ENCODE measurements around the gene IL34. TPM values are rescaled to one million over a fixed set of nuclear protein-coding genes. Genes with fewer than 3 reads are reported as not detected.

IL34 gene
- total RNA-seq, 1 experiment from 2014 or later = 4.4 TPM

GRCh38 chr16:70597135-70597835 lies 49.1 kb upstream of the IL34 start:
- H3K9me3 ChIP-seq (ENCODE audit: control insufficient read depth, low read depth, low read length) = no peaks in the 10 kb centered on the region
- no peak overlapping the region for H2AFZ ChIP-seq (ENCODE audit: low read length)
- Mint-ChIP-seq H3K9me3 (no peaks in the 10 kb centered on the region), H3K27ac (no peak overlapping the region), H3K27me3 (ENCODE audit: low read depth) (peaks cover 13% of the 10 kb centered on the region), H3K4me1 (no peaks in the 10 kb centered on the region; a peak in 1 of 4 replicates), H3K4me3 (no peak overlapping the region), H3K36me3 (ENCODE audit: insufficient read depth in 1 of 3, low read depth in 3 of 3) (no peaks in the 10 kb centered on the region)
- H2BK120ac ChIP-seq (ENCODE audit: low read depth, low read length, poor library complexity, severe bottlenecking) = no peak overlapping the region
- H3K4me1 ChIP-seq (ENCODE audit: insufficient read depth, low read length) = no peaks in the 10 kb centered on the region
- no peaks in the 10 kb centered on the region for H3K23me2 ChIP-seq (ENCODE audit: insufficient read length, low read depth, low read length, poor library complexity, severe bottlenecking)
- no peak for TF ChIP-seq CTCF (conservative IDR thresholded peaks at IDR 0.05)
- no peak overlapping the region for H2BK20ac ChIP-seq (ENCODE audit: low read depth, low read length, poor library complexity, severe bottlenecking)
- no peak overlapping the region for H4K91ac ChIP-seq (ENCODE audit: insufficient read length, low read depth, low read length)
- no peak overlapping the region for H2BK15ac ChIP-seq (ENCODE audit: low read depth, low read length)
- no peak overlapping the region for H3K4ac ChIP-seq (ENCODE audit: low read depth, low read length)
- H3T11ph ChIP-seq (ENCODE audit: low read length) = no peak overlapping the region
- no peaks in the 10 kb centered on the region for H3K27me3 ChIP-seq (ENCODE audit: insufficient read depth, low read length)
- no peak overlapping the region for H2AK5ac ChIP-seq (ENCODE audit: insufficient read length, low read length)
- H3K56ac ChIP-seq (ENCODE audit: insufficient read length, low read depth, low read length) = no peak overlapping the region
- H3K14ac ChIP-seq (ENCODE audit: insufficient read depth, low read length) = no peak overlapping the region
- DNase-seq = no peak
- WGBS (ENCODE audit: extremely low coverage, insufficient read length, low lambda C conversion rate) = no CpG with 5 or more reads among the region's 4 CpGs
- no peak overlapping the region for H3K23ac ChIP-seq (ENCODE audit: insufficient read length, low read depth, low read length)
- H3K9ac ChIP-seq (ENCODE audit: extremely low read depth, insufficient read length, low read length) = no peak overlapping the region
- no peak overlapping the region for H4K5ac ChIP-seq (ENCODE audit: insufficient read length, low read depth, low read length)
- H3K4me2 ChIP-seq (ENCODE audit: insufficient read depth, insufficient read length, low read length) = no peak overlapping the region
- H4K20me1 ChIP-seq (ENCODE audit: control insufficient read depth, insufficient read depth, insufficient read length) = no peaks in the 10 kb centered on the region
- no peak overlapping the region for H3K18ac ChIP-seq (ENCODE audit: insufficient read length, low read depth, low read length)
- H3K79me2 ChIP-seq (ENCODE audit: insufficient read depth, low read length) = no peaks in the 10 kb centered on the region; the same call in 1 of the 2 replicates
- H3K79me1 ChIP-seq (ENCODE audit: insufficient read depth, low read depth, low read length, poor library complexity, severe bottlenecking) = no peaks in the 10 kb centered on the region
- no peak overlapping the region for H4K8ac ChIP-seq (replicated peaks; ENCODE audit: insufficient read length, low read depth, low read length)
- H3K27ac ChIP-seq (ENCODE audit: insufficient read length, low read depth, low read length) = no peak overlapping the region
- H2BK5ac ChIP-seq (ENCODE audit: insufficient read length, low read length) = no peak overlapping the region
- no peak overlapping the region for H2BK12ac ChIP-seq (ENCODE audit: insufficient read length, low read depth, low read length)

All from H9 (cell line).